GM18507 (cell line): ENCODE measurements around the gene ARPC4.

ENCODE experiments used
- DNase-seq: peaks from one replicate; pipeline ENCODE4 v3.0.0; 2011; ENCODE audit warnings: low read depth; ENCODE audit not compliant: insufficient read length; ENCODE audit errors: extremely low spot score
- FAIRE-seq: peaks from 2 replicates; lab custom pipeline; 2011; peaks lifted over from hg19 to GRCh38; lab: Jason Lieb, UNC

Gene ARPC4

GRCh38 chr3:9786825-9787669, 5.8 kb upstream of the ARPC4 start:
- no peak for FAIRE-seq

GRCh38 chr3:9787714-9788113, 5.2 kb upstream of the ARPC4 start:
- FAIRE-seq (no peak), DNase-seq (no peak)

More at GRCh38 chr3:9786825-9787669, 5.8 kb upstream of the ARPC4 start:
- DNase-seq: no peak

GRCh38 chr3:9791127-9791526, 1.8 kb upstream of the ARPC4 start:
- DNase-seq (no peak), FAIRE-seq (no peak)

- no peak for DNase-seq
- FAIRE-seq: no peak
These were observed 985 bp upstream of the ARPC4 start for GRCh38 chr3:9791790-9792404.

- DNase-seq: no peak
- FAIRE-seq: no peak
These were observed 389 bp downstream of the ARPC4 start for GRCh38 chr3:9793161-9793781.

- FAIRE-seq (no peak), DNase-seq (no peak)
These were observed 1.5 kb downstream of the ARPC4 start for GRCh38 chr3:9794400-9794799.

- FAIRE-seq (no peak), DNase-seq (no peak)
These were observed 2.3 kb downstream of the ARPC4 start for GRCh38 chr3:9795207-9795606.

GRCh38 chr3:9797196-9797945, 4.5 kb downstream of the ARPC4 start:
- DNase-seq (no peak), FAIRE-seq (no peak)

GRCh38 chr3:9800529-9800928, 7.6 kb downstream of the ARPC4 start:
- DNase-seq (no peak), FAIRE-seq (no peak)

GRCh38 chr3:9803494-9803893, 10.6 kb downstream of the ARPC4 start:
- DNase-seq (no peak), FAIRE-seq (no peak)

GRCh38 chr3:9804996-9805395, 12.1 kb downstream of the ARPC4 start:
- FAIRE-seq: no peak
- DNase-seq: no peak

GRCh38 chr3:9806137-9806536, 13.3 kb downstream of the ARPC4 start:
- FAIRE-seq: no peak
- no peak for DNase-seq

GRCh38 chr3:9806688-9807589, 14.1 kb downstream of the ARPC4 start:
- FAIRE-seq: no peak
- DNase-seq: no peak

GRCh38 chr3:9807981-9808344, 15.1 kb downstream of the ARPC4 start:
- DNase-seq (no peak), FAIRE-seq (no peak)

GRCh38 chr3:9808345-9809037, 15.6 kb downstream of the ARPC4 start:
- FAIRE-seq (peak; percentile 21), DNase-seq (no peak)

- DNase-seq (no peak), FAIRE-seq (peak; percentile 51)
These were observed 16.3 kb downstream of the ARPC4 start for GRCh38 chr3:9809239-9809614.

GRCh38 chr3:9809615-9810432, 16.9 kb downstream of the ARPC4 start, which contains the start of gene TTLL3:
Gene TTLL3, plus strand, starts transcription at chr3:9810262. Its CDS starts 400 bp downstream, at chr3:9810662.
- DNase-seq (no peak), FAIRE-seq (no peak)

GRCh38 chr3:9810433-9810770, 17.5 kb downstream of the ARPC4 start:
- FAIRE-seq (no peak), DNase-seq (no peak)
